T follicular helper cell (primary cell): Measurements from ENCODE around the gene PTGDS.

ENCODE experiments used
- DNase-seq: peaks from one replicate; pipeline ENCODE4 v3.0.0-alpha.2; 2020; ENCODE audit warnings: low read depth
- total RNA-seq, 2 experiments: gene quantifications; one replicate each; lab custom pipeline; 2026; lab: John Stamatoyannopoulos, UW

PTGDS gene
- 0.09 to 3.8 reads per million in 2 experiments for total RNA-seq

- no peak for DNase-seq
These were observed at the start of gene PTGDS for GRCh38 chr9:136977223-136977622. Gene PTGDS (plus strand): TSS chr9:136977504. CDS start chr9:136977579, 75 bp downstream.

GRCh38 chr9:136928591-136928990 is 48.7 kb upstream of the PTGDS start:
- no peak for DNase-seq

GRCh38 chr9:136930014-136930413 is 47.3 kb upstream of the PTGDS start:
- DNase-seq, result no peak

GRCh38 chr9:136931611-136932130 is 45.6 kb upstream of the PTGDS start:
- no peak for DNase-seq

- DNase-seq, result no peak
These were observed 43.0 kb upstream of the PTGDS start for GRCh38 chr9:136934277-136934676.

- no peak for DNase-seq
These were observed 41.7 kb upstream of the PTGDS start for GRCh38 chr9:136935651-136936050.

- DNase-seq, result no peak
These were observed 40.6 kb upstream of the PTGDS start for GRCh38 chr9:136936645-136937170.

- DNase-seq, result no peak
These were observed 39.9 kb upstream of the PTGDS start for GRCh38 chr9:136937186-136938001.

- no peak for DNase-seq
These were observed 37.8 kb upstream of the PTGDS start for GRCh38 chr9:136939431-136939995.

GRCh38 chr9:136939996-136940525 is 37.2 kb upstream of the PTGDS start:
- DNase-seq, result no peak

- DNase-seq, result no peak
These were observed 36.6 kb upstream of the PTGDS start for GRCh38 chr9:136940526-136941230.

- DNase-seq, result no peak
These were observed 35.8 kb upstream of the PTGDS start for GRCh38 chr9:136941231-136942111.

- no peak for DNase-seq
These were observed 35.0 kb upstream of the PTGDS start for GRCh38 chr9:136942112-136942880.

GRCh38 chr9:136942881-136943230 is 34.4 kb upstream of the PTGDS start:
- no peak for DNase-seq

- DNase-seq, result no peak
These were observed 33.8 kb upstream of the PTGDS start for GRCh38 chr9:136943291-136944211.

- no peak for DNase-seq
These were observed 33.1 kb upstream of the PTGDS start for GRCh38 chr9:136944212-136944518.

GRCh38 chr9:136944519-136945332 is 32.6 kb upstream of the PTGDS start, which contains the start of the genes C8G and FBXW5:
Gene C8G (plus strand): TSS chr9:136945243. CDS start chr9:136945321, 78 bp downstream.
Gene FBXW5 (minus strand): TSS chr9:136944738. CDS start chr9:136944083, 655 bp downstream.
- DNase-seq, result peak; percentile 89
